HCT116 (cell line): ENCODE results near the gene CSRNP2. TPM values are rescaled to one million over a fixed set of nuclear protein-coding genes. Genes with fewer than 3 reads are reported as not detected.

ENCODE experiments used
- ATAC-seq: fragments of 200-7000 bp; cut with Tn5 transposase; 2 replicates; pipeline ENCODE4 v1.9.1; 2020; ENCODE audit warnings: mild to moderate bottlenecking, moderate library complexity
- BruUV-seq: library from RNA; stranded (reverse); fragments of 400-500 nt; replicated peaks from 2 replicates; lab custom pipeline; 2021; lab: Mats Ljungman, UMichigan
- CTCF ChIA-PET: fragments of 300-600 bp; sonication (Branson Sonifier 250); formaldehyde crosslinking; loops from one replicate; lab custom pipeline; 2021; ENCODE audit warnings: antibody characterized with exemption; lab: Charles Lee
- POLR2A ChIA-PET: fragments of 300-600, 350-600 bp; sonication (Branson Sonifier 250); formaldehyde crosslinking; loops from one replicate; lab custom pipeline; 2021; ENCODE audit warnings: antibody characterized with exemption; lab: Charles Lee
- RAD21 ChIA-PET, 2 experiments: fragments of 300-600 bp; sonication (Branson Sonifier 250); formaldehyde crosslinking; loops; one replicate each; lab custom pipeline; 2023; ENCODE audit warnings: low total read pairs in 2 of 2; ENCODE audit not compliant: uncharacterized antibody in 2 of 2, unreplicated experiment in 2 of 2, low non-redundant PET in 1 of 2; lab: Charles Lee
- DNase-seq: peaks from one replicate; pipeline ENCODE4 v3.0.0-alpha.2; 2010; ENCODE audit warnings: low read depth, low spot score
- H2AFZ ChIP-seq: fragments of 200-600 bp; shearing (Covaris generic), sonication (generic); 2 replicates; pipeline ENCODE4 v1.6.1; 2017; ENCODE audit warnings: low read depth, mixed run types, mixed read lengths, antibody characterized with exemption, low read length; ENCODE audit not compliant: poor library complexity, severe bottlenecking
- H3K27ac ChIP-seq: 2 replicates; pipeline ENCODE4 v1.5.1; 2012; ENCODE audit warnings: low read depth, low read length
- H3K27me3 ChIP-seq: fragments of 200-600 bp; sonication (generic); 2 replicates; pipeline ENCODE4 v1.6.1; 2016; ENCODE audit warnings: mixed run types, low read length, mixed read lengths; ENCODE audit not compliant: insufficient read depth
- H3K36me3 ChIP-seq, 2 experiments: fragments of 200-500 bp in 1 of 2; fragments of 200-600 bp in 1 of 2; sonication (Bioruptor generic) in 1 of 2; sonication (generic) in 1 of 2; 2 replicates each; pipeline versions ENCODE4 v1.5.1 to v1.6.1; 2014 to 2016; ENCODE audit warnings: low read length in 2 of 2, inconsistent platforms in 1 of 2, mixed read lengths in 1 of 2, mixed run types in 1 of 2; ENCODE audit not compliant: insufficient read depth in 2 of 2, control insufficient read depth in 1 of 2
- H3K4me1 ChIP-seq, 2 experiments: fragments of 200-600 bp in 1 of 2; sonication (generic) in 1 of 2; 2 replicates each; pipeline versions ENCODE4 v1.5.1 to v1.6.1; 2012 to 2017; ENCODE audit warnings: low read length in 2 of 2, inconsistent platforms in 1 of 2, mild to moderate bottlenecking in 1 of 2, mixed read lengths in 1 of 2, mixed run types in 1 of 2, moderate library complexity in 1 of 2; ENCODE audit not compliant: insufficient read depth in 2 of 2, control insufficient read depth in 1 of 2
- H3K4me2 ChIP-seq: fragments of 200-600 bp; sonication (generic); 2 replicates; pipeline ENCODE4 v1.6.1; 2017; ENCODE audit warnings: mixed run types, low read length, mixed read lengths
- H3K4me3 ChIP-seq, 2 experiments: fragments of 200-600 bp in 1 of 2; sonication (generic) in 1 of 2; replicated peaks in 1 of 2; 2 replicates each; pipeline ENCODE4 v1.5.1; 2011 to 2016; ENCODE audit warnings: low read length in 2 of 2, control low read depth in 1 of 2, low read depth in 1 of 2, mild to moderate bottlenecking in 1 of 2, mixed read lengths in 1 of 2, mixed run types in 1 of 2
- H3K79me2 ChIP-seq: fragments of 200-600 bp; sonication (generic); 2 replicates; pipeline ENCODE4 v1.6.1; 2017; ENCODE audit warnings: mild to moderate bottlenecking, mixed run types, low read length, moderate library complexity, mixed read lengths; ENCODE audit not compliant: insufficient read depth
- H3K9ac ChIP-seq: fragments of 200-600 bp; sonication (generic); 2 replicates; pipeline ENCODE4 v1.6.1; 2016; ENCODE audit warnings: low read length, mixed read lengths
- H3K9me2 ChIP-seq: fragments of 200-600 bp; sonication (generic), shearing (Covaris generic); 2 replicates; pipeline ENCODE4 v1.6.1; 2017; ENCODE audit warnings: mixed run types, mild to moderate bottlenecking, moderate library complexity; ENCODE audit not compliant: insufficient read depth
- H3K9me3 ChIP-seq, 2 experiments: fragments of 200-500 bp in 1 of 2; fragments of 200-600 bp in 1 of 2; sonication (Bioruptor generic) in 1 of 2; sonication (generic) in 1 of 2; 2 replicates each; pipeline ENCODE4 v1.6.1; 2014 to 2017; ENCODE audit warnings: low read length in 2 of 2, mixed read lengths in 2 of 2, inconsistent platforms in 1 of 2, low read depth in 1 of 2, mild to moderate bottlenecking in 1 of 2, mixed run types in 1 of 2, moderate library complexity in 1 of 2; ENCODE audit not compliant: control insufficient read depth in 1 of 2, insufficient read depth in 1 of 2
- H4K20me1 ChIP-seq: fragments of 200-600 bp; sonication (generic), shearing (Covaris generic); 2 replicates; pipeline ENCODE4 v1.6.1; 2017; ENCODE audit warnings: mixed run types, mild to moderate bottlenecking, moderate library complexity; ENCODE audit not compliant: insufficient read depth
- CEBPB ChIP-seq: IDR thresholded peaks from 2 replicates; pipeline ENCODE4 v1.6.1; 2012; ENCODE audit warnings: low read depth
- EGR1 ChIP-seq: IDR thresholded peaks from 2 replicates; pipeline ENCODE4 v1.6.1; 2012; ENCODE audit warnings: low read depth
- ELF1 ChIP-seq: IDR thresholded peaks from 2 replicates; pipeline ENCODE4 v1.6.1; 2012; ENCODE audit warnings: low read depth, borderline replicate concordance
- EZH2 ChIP-seq: fragments of 200-600 bp; sonication (generic); IDR thresholded peaks from 2 replicates; pipeline ENCODE4 v1.6.1; 2017; ENCODE audit warnings: antibody characterized with exemption, mixed run types
- EZH2phosphoT487 ChIP-seq: fragments of 200-600 bp; IDR thresholded peaks from 2 replicates; pipeline ENCODE4 v1.6.1; 2018; ENCODE audit warnings: antibody characterized with exemption, borderline replicate concordance
- FOSL1 ChIP-seq: IDR thresholded peaks from 2 replicates; pipeline ENCODE4 v1.6.1; 2012; ENCODE audit warnings: low read depth
- POLR2A ChIP-seq: IDR thresholded peaks from 2 replicates; pipeline ENCODE4 v1.7.0; 2011; ENCODE audit warnings: borderline replicate concordance; ENCODE audit not compliant: insufficient read depth, insufficient read length; ENCODE audit errors: extremely low read depth
- POLR2AphosphoS5 ChIP-seq: IDR thresholded peaks from 2 replicates; pipeline ENCODE4 v1.6.1; 2011; ENCODE audit warnings: mild to moderate bottlenecking, low read depth, low read length, moderate library complexity
- RAD21 ChIP-seq: IDR thresholded peaks from 2 replicates; pipeline ENCODE4 v1.6.1; 2012; ENCODE audit warnings: low read depth, mild to moderate bottlenecking
- SIN3A ChIP-seq: IDR thresholded peaks from 2 replicates; pipeline ENCODE4 v1.6.1; 2012; ENCODE audit warnings: low read depth
- SP1 ChIP-seq: IDR thresholded peaks from 2 replicates; pipeline ENCODE4 v1.6.1; 2012; ENCODE audit warnings: low read depth
- TCF7L2 ChIP-seq: IDR thresholded peaks from 2 replicates; pipeline ENCODE4 v1.7.0; 2011; ENCODE audit warnings: borderline replicate concordance, inconsistent platforms; ENCODE audit not compliant: insufficient read depth, insufficient read length; ENCODE audit errors: extremely low read depth
- YY1 ChIP-seq: IDR thresholded peaks from 2 replicates; pipeline ENCODE4 v1.6.1; 2011; ENCODE audit warnings: low read length, low read depth, moderate library complexity, mild to moderate bottlenecking; ENCODE audit not compliant: insufficient replicate concordance; ENCODE audit errors: extremely low read depth
- ZFX ChIP-seq: fragments of 450-650 bp; IDR thresholded peaks from 2 replicates; pipeline ENCODE4 v1.6.1; 2017
- ZNF274 ChIP-seq: fragments of 200-500 bp; sonication (Bioruptor generic); IDR thresholded peaks from 2 replicates; pipeline ENCODE4 v1.6.1; 2014; ENCODE audit warnings: mild to moderate bottlenecking, low read depth, low read length, inconsistent platforms
- intact Hi-C: fragments of 100-400 bp; cut with micrococcal nuclease; formaldehyde crosslinking; loops from 2 replicates; pipeline ENCODE4 v1.10.0; 2022
- total RNA-seq: library from RNA; stranded (reverse); gene quantifications from one replicate; pipeline ENCODE4 v1.2.1, GENCODE V29; 2021; ENCODE audit not compliant: unreplicated experiment
- TF ChIP-seq, protein P1 (sequence below): IDR thresholded peaks from 2 replicates; pipeline ENCODE4 v1.6.1; 2012
- TF ChIP-seq, protein P2 (sequence below): IDR thresholded peaks from 2 replicates; pipeline ENCODE4 v1.6.1; 2012; ENCODE audit warnings: low read depth
- TF ChIP-seq, protein P3 (sequence below), 3 experiments: fragments of 200-600 bp in 1 of 3; sonication (generic) in 1 of 3; IDR thresholded peaks in 2 of 3; conservative IDR thresholded peaks in 1 of 3; 2 replicates each; pipeline ENCODE4 v1.5.1; 2012 to 2017; ENCODE audit warnings: low read depth in 2 of 3, low read length in 2 of 3, antibody characterized with exemption in 1 of 3, borderline replicate concordance in 1 of 3, control low read depth in 1 of 3, mild to moderate bottlenecking in 1 of 3, mixed read lengths in 1 of 3, mixed run types in 1 of 3, moderate library complexity in 1 of 3; ENCODE audit not compliant: insufficient read depth in 1 of 3
- TF ChIP-seq, protein P4 (sequence below): IDR thresholded peaks from 2 replicates; pipeline ENCODE4 v1.6.1; 2011; ENCODE audit warnings: mild to moderate bottlenecking, low read length, moderate library complexity; ENCODE audit not compliant: insufficient replicate concordance; ENCODE audit errors: extremely low read depth

Gene CSRNP2
- total RNA-seq, 1 experiment from 2014 or later, result 19.0 TPM

DNA sequence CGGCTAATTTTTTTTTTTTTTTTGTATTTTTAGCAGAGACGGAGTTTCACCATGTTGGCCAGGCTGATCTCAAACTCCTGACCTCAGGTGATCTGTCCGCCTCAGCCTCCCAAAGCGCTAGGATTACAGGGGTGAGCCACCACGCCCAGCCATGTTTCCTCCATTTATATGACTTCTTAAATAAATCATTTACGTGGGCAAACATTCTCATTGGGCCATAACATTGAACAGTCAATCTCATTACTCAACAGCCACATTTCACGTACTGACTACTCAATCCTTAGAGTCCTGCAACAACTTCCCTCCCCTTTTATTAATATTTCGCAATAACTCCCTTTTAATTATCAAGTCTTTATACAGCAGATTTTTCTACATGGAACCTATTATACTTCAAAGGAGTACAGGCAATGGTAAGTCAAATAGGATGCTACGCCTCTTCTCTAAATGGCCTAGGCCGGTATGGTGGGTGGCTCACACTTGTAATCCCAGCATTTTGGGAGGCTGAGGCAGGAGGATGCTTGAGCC lies 7.4 kb upstream of the CSRNP2 start:
- no peak for ATAC-seq

More for the DNA sequence above, 7.4 kb upstream of the CSRNP2 start:
- Histone ChIP-seq H3K9me3 (no peaks in the 10 kb centered on the region), H3K4me2 (no peak overlapping the region), H3K79me2 (no peaks in the 10 kb centered on the region), H3K4me1 (no peaks in the 10 kb centered on the region), H3K4me3 (no peak overlapping the region), H2AFZ (no peak overlapping the region), H4K20me1 (no peaks in the 10 kb centered on the region), H3K9ac (no peak overlapping the region), H3K36me3 (peaks cover 18 to 19% of the 10 kb centered on the region in 2 experiments; a peak in 3 of 4 replicates), H3K27ac (no peak overlapping the region), H3K27me3 (no peaks in the 10 kb centered on the region), H3K9me2 (no peaks in the 10 kb centered on the region)
- intact Hi-C loops, result no loop called here
- BruUV-seq, result no TSS peak
- POLR2A ChIA-PET, result no interaction called here
- DNase-seq, result no peak
- CTCF ChIA-PET, result no interaction called here
- RAD21 ChIA-PET, result no interaction called here
- TF ChIP-seq YY1, result no peak
- no peak for TF ChIP-seq CEBPB
- TF ChIP-seq, protein P1, sequence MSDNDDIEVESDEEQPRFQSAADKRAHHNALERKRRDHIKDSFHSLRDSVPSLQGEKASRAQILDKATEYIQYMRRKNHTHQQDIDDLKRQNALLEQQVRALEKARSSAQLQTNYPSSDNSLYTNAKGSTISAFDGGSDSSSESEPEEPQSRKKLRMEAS, result no peak
- no peak for TF ChIP-seq ZNF274
- no peak for TF ChIP-seq EZH2phosphoT487
- no peak for TF ChIP-seq SIN3A
- no peak for TF ChIP-seq POLR2AphosphoS5
- TF ChIP-seq EZH2, result no peak
- TF ChIP-seq, protein P2, sequence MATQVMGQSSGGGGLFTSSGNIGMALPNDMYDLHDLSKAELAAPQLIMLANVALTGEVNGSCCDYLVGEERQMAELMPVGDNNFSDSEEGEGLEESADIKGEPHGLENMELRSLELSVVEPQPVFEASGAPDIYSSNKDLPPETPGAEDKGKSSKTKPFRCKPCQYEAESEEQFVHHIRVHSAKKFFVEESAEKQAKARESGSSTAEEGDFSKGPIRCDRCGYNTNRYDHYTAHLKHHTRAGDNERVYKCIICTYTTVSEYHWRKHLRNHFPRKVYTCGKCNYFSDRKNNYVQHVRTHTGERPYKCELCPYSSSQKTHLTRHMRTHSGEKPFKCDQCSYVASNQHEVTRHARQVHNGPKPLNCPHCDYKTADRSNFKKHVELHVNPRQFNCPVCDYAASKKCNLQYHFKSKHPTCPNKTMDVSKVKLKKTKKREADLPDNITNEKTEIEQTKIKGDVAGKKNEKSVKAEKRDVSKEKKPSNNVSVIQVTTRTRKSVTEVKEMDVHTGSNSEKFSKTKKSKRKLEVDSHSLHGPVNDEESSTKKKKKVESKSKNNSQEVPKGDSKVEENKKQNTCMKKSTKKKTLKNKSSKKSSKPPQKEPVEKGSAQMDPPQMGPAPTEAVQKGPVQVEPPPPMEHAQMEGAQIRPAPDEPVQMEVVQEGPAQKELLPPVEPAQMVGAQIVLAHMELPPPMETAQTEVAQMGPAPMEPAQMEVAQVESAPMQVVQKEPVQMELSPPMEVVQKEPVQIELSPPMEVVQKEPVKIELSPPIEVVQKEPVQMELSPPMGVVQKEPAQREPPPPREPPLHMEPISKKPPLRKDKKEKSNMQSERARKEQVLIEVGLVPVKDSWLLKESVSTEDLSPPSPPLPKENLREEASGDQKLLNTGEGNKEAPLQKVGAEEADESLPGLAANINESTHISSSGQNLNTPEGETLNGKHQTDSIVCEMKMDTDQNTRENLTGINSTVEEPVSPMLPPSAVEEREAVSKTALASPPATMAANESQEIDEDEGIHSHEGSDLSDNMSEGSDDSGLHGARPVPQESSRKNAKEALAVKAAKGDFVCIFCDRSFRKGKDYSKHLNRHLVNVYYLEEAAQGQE, result no peak
- no peak for TF ChIP-seq EGR1
- no peak for TF ChIP-seq TCF7L2
- no peak for TF ChIP-seq RAD21
- no peak for TF ChIP-seq SP1
- TF ChIP-seq, protein P3, sequence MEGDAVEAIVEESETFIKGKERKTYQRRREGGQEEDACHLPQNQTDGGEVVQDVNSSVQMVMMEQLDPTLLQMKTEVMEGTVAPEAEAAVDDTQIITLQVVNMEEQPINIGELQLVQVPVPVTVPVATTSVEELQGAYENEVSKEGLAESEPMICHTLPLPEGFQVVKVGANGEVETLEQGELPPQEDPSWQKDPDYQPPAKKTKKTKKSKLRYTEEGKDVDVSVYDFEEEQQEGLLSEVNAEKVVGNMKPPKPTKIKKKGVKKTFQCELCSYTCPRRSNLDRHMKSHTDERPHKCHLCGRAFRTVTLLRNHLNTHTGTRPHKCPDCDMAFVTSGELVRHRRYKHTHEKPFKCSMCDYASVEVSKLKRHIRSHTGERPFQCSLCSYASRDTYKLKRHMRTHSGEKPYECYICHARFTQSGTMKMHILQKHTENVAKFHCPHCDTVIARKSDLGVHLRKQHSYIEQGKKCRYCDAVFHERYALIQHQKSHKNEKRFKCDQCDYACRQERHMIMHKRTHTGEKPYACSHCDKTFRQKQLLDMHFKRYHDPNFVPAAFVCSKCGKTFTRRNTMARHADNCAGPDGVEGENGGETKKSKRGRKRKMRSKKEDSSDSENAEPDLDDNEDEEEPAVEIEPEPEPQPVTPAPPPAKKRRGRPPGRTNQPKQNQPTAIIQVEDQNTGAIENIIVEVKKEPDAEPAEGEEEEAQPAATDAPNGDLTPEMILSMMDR (IDR thresholded peaks at IDR 0.05 in 2 of 3, conservative IDR thresholded peaks at IDR 0.05 in 1 of 3; ENCODE audit: borderline replicate concordance in 1 of 3, insufficient read depth in 1 of 3, low read depth in 2 of 3, low read length in 2 of 3), result no peak
- TF ChIP-seq ZFX, result no peak
- no peak for TF ChIP-seq FOSL1
- TF ChIP-seq POLR2A, result no peak
- TF ChIP-seq, protein P4, sequence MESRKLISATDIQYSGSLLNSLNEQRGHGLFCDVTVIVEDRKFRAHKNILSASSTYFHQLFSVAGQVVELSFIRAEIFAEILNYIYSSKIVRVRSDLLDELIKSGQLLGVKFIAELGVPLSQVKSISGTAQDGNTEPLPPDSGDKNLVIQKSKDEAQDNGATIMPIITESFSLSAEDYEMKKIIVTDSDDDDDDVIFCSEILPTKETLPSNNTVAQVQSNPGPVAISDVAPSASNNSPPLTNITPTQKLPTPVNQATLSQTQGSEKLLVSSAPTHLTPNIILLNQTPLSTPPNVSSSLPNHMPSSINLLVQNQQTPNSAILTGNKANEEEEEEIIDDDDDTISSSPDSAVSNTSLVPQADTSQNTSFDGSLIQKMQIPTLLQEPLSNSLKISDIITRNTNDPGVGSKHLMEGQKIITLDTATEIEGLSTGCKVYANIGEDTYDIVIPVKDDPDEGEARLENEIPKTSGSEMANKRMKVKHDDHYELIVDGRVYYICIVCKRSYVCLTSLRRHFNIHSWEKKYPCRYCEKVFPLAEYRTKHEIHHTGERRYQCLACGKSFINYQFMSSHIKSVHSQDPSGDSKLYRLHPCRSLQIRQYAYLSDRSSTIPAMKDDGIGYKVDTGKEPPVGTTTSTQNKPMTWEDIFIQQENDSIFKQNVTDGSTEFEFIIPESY, result no peak
- TF ChIP-seq ELF1, result no peak
